HL-60 (cell line): ENCODE results near the gene C17orf114.
"Not testable (repeated sequence)": the region's sequence is repeated elsewhere in the genome, so short reads cannot be mapped to it uniquely, and the experiment has no call there.

ENCODE experiments used
- DNase-seq, 2 experiments: peaks; one replicate each; pipeline ENCODE4 v3.0.0-alpha.2; 2010 to 2020; ENCODE audit warnings: low read depth in 1 of 2, low spot score in 1 of 2
- H3K27ac ChIP-seq: fragments of 250-450 bp; sonication (Bioruptor Pico); replicated peaks from 2 replicates; pipeline ENCODE4 v1.5.1; 2020; ENCODE audit warnings: mild to moderate bottlenecking, moderate library complexity
- H3K27me3 ChIP-seq: fragments of 250-450 bp; sonication (Bioruptor Pico); 2 replicates; pipeline ENCODE4 v1.5.1; 2021; ENCODE audit warnings: mild to moderate bottlenecking, moderate library complexity; ENCODE audit not compliant: insufficient read depth, poor library complexity, severe bottlenecking
- H3K4me3 ChIP-seq: replicated peaks from 2 replicates; pipeline ENCODE4 v1.5.1; 2011; ENCODE audit warnings: mild to moderate bottlenecking, control low read depth, low read length; ENCODE audit not compliant: insufficient read depth
- GABPA ChIP-seq: IDR thresholded peaks from 2 replicates; pipeline ENCODE4 v1.6.1; 2012; ENCODE audit warnings: low read depth
- POLR2AphosphoS5 ChIP-seq: IDR thresholded peaks from 2 replicates; pipeline ENCODE4 v1.6.1; 2012; ENCODE audit warnings: low read depth
- SPI1 ChIP-seq: IDR thresholded peaks from 2 replicates; pipeline ENCODE4 v1.6.1; 2012; ENCODE audit warnings: low read depth, mild to moderate bottlenecking, borderline replicate concordance
- TF ChIP-seq, protein P1 (sequence below): IDR thresholded peaks from 2 replicates; pipeline ENCODE4 v1.6.1; 2012; ENCODE audit warnings: low read depth; ENCODE audit not compliant: insufficient replicate concordance
- TF ChIP-seq, protein P2 (sequence below): IDR thresholded peaks from one replicate; pipeline ENCODE4 v1.5.1; 2011; ENCODE audit warnings: low read length, control low read depth, inconsistent platforms; ENCODE audit not compliant: insufficient read depth

C17orf114 gene

GRCh38 chr17:4833178-4833940 lies 31.2 kb upstream of the C17orf114 start, which contains the start of gene MINK1:
MINK1 (plus strand) TSS chr17:4833340; CDS start chr17:4833584, 244 bp downstream.
- Histone ChIP-seq H3K27me3 (no peaks in the 10 kb centered on the region), H3K4me3 (peak within 1 kb of the TSS; percentile 77), H3K27ac (peak within 1 kb of the TSS; percentile 71)
- DNase-seq = peak; percentile 62 to 68
- TF ChIP-seq SPI1 = no peak
- TF ChIP-seq GABPA = no peak
- TF ChIP-seq, protein P1, sequence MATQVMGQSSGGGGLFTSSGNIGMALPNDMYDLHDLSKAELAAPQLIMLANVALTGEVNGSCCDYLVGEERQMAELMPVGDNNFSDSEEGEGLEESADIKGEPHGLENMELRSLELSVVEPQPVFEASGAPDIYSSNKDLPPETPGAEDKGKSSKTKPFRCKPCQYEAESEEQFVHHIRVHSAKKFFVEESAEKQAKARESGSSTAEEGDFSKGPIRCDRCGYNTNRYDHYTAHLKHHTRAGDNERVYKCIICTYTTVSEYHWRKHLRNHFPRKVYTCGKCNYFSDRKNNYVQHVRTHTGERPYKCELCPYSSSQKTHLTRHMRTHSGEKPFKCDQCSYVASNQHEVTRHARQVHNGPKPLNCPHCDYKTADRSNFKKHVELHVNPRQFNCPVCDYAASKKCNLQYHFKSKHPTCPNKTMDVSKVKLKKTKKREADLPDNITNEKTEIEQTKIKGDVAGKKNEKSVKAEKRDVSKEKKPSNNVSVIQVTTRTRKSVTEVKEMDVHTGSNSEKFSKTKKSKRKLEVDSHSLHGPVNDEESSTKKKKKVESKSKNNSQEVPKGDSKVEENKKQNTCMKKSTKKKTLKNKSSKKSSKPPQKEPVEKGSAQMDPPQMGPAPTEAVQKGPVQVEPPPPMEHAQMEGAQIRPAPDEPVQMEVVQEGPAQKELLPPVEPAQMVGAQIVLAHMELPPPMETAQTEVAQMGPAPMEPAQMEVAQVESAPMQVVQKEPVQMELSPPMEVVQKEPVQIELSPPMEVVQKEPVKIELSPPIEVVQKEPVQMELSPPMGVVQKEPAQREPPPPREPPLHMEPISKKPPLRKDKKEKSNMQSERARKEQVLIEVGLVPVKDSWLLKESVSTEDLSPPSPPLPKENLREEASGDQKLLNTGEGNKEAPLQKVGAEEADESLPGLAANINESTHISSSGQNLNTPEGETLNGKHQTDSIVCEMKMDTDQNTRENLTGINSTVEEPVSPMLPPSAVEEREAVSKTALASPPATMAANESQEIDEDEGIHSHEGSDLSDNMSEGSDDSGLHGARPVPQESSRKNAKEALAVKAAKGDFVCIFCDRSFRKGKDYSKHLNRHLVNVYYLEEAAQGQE = no peak
- TF ChIP-seq, protein P2, sequence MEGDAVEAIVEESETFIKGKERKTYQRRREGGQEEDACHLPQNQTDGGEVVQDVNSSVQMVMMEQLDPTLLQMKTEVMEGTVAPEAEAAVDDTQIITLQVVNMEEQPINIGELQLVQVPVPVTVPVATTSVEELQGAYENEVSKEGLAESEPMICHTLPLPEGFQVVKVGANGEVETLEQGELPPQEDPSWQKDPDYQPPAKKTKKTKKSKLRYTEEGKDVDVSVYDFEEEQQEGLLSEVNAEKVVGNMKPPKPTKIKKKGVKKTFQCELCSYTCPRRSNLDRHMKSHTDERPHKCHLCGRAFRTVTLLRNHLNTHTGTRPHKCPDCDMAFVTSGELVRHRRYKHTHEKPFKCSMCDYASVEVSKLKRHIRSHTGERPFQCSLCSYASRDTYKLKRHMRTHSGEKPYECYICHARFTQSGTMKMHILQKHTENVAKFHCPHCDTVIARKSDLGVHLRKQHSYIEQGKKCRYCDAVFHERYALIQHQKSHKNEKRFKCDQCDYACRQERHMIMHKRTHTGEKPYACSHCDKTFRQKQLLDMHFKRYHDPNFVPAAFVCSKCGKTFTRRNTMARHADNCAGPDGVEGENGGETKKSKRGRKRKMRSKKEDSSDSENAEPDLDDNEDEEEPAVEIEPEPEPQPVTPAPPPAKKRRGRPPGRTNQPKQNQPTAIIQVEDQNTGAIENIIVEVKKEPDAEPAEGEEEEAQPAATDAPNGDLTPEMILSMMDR = no peak
- no peak for TF ChIP-seq POLR2AphosphoS5

- not testable (repeated sequence) for DNase-seq, H3K27me3 ChIP-seq
- Histone ChIP-seq H3K27ac (peak overlapping the region; percentile 66), H3K4me3 (peak overlapping the region; percentile 77)
These were observed 30.7 kb upstream of the C17orf114 start for GRCh38 chr17:4832829-4833177.

DNA sequence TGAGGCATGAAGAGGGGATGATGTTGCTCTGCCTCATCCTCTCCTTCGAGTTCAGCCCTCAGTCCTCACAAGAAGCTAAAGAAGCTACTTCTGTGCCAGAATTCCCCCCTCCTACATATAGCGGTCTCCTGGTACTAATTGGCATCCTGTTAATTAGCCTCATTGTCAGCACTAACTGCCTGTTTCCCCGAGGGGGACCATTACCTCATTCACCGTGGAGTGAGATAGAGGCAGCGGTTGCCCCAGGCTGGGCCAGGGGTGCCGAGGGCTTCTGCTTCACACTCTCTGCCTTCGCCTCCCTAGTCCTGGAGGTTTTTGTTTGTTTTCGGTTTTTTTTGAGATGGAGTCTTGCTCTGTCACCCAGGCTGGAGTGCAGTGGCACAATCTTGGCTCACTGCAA lies 25.3 kb upstream of the C17orf114 start:
- no peak for DNase-seq
- no peaks in the 10 kb centered on the region for H3K27me3 ChIP-seq

More for the DNA sequence above, 25.3 kb upstream of the C17orf114 start:
- TF ChIP-seq, protein P2 = no peak
- TF ChIP-seq SPI1 (no peak), POLR2AphosphoS5 (no peak)
- TF ChIP-seq, protein P1 = no peak
- H3K27ac ChIP-seq = no peak overlapping the region
- H3K4me3 ChIP-seq = no peak overlapping the region
